Activated T-helper 17 cell treated with anti-CD3 and anti-CD28 coated beads, Interleukin-2, amount 50 U/mL, for 72 hours (primary cell): Measurements from ENCODE around the gene MAP7D3. TPM values are rescaled to one million over a fixed set of nuclear protein-coding genes. Genes with fewer than 3 reads are reported as not detected.

ENCODE experiments used
- ATAC-seq: fragments of 150-1000 bp; cut with Tn5 transposase; replicated peaks from 2 replicates; pipeline ENCODE4 v1.10.0; 2021; ENCODE audit warnings: mild to moderate bottlenecking, moderate library complexity
- H3K27ac Mint-ChIP-seq: one replicate; pipeline ENCODE4 v1.8.0; 2022; ENCODE audit warnings: mixed read lengths
- H3K27me3 Mint-ChIP-seq: one replicate; pipeline ENCODE4 v1.8.0; 2022; ENCODE audit warnings: mixed read lengths
- H3K36me3 Mint-ChIP-seq: one replicate; pipeline ENCODE4 v1.8.0; 2022; ENCODE audit warnings: low read depth, mild to moderate bottlenecking, mixed read lengths
- H3K4me1 Mint-ChIP-seq: one replicate; pipeline ENCODE4 v1.8.0; 2022; ENCODE audit warnings: mixed read lengths
- H3K4me3 Mint-ChIP-seq: one replicate; pipeline ENCODE4 v1.8.0; 2022; ENCODE audit warnings: mild to moderate bottlenecking, mixed read lengths
- H3K9me3 Mint-ChIP-seq: one replicate; pipeline ENCODE4 v1.8.0; 2022; ENCODE audit warnings: mixed read lengths
- total RNA-seq, 2 donors: library from RNA; stranded (reverse); gene quantifications; one replicate each; pipeline ENCODE4 v1.2.3, GENCODE V29; 2022

MAP7D3 gene
- total RNA-seq, 2 donors from 2014 or later, result 13.6 to 18.3 TPM

DNA sequence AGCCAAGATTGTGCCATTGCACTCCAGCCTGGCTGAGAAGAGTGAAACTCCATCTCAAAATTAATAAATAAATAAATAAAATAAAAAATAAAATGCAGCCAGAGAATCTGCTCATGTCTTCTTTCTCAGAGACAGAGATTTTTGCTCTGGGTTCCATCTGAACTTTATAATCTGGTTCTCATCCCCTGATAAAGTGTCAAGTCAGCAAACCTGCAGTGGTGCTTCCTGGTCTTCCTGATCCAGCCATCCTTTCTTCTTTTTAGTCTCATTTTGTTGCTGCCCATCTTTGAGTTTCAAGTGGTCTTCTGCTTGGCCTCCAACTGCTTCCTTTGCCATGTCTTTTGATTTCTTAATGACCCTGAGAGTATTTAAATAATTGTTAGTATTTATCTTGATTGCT, 24.1 kb downstream of the MAP7D3 start:
- Mint-ChIP-seq H3K27ac (no peak overlapping the region), H3K9me3 (no peaks in the 10 kb centered on the region), H3K4me3 (no peak overlapping the region), H3K27me3 (no peaks in the 10 kb centered on the region), H3K36me3 (peaks cover 94% of the 10 kb centered on the region), H3K4me1 (peaks cover 11% of the 10 kb centered on the region)
- no peak for ATAC-seq

DNA sequence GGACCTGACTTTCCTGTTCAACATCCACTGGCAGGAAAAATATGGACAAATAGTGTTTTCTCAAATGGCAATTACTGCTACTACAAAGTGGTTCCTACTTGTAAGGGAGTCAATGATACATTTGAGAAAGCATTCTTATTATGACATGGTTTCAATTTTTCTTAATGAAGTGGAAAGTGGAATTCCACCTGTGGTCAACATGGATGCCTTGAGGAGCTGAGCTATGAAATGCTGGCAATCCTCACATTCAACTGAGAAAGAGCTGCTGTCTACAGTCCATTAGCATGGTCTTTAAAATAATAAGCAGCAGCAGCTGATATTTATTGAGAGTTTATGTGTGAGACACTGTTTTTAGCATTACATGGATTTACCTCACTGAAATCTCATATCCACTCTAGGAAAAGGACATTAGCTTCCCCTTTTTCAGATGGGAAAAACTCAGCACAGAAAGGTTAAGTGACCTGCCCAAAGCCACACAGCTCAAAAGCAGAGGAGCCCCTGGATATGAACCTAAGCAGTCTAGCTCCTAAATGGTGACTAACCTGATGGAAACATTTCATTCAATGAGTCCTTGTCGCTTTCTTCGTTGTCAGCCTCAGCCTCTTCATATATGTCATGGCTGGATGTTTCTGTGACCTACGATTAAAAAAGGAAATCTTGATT, 29.2 kb downstream of the MAP7D3 start:
- no peak for ATAC-seq
- no peak overlapping the region for H3K27ac Mint-ChIP-seq
- H3K4me1 Mint-ChIP-seq, result no peaks in the 10 kb centered on the region
- no peaks in the 10 kb centered on the region for H3K9me3 Mint-ChIP-seq
- H3K36me3 Mint-ChIP-seq, result peaks cover 92% of the 10 kb centered on the region
- H3K4me3 Mint-ChIP-seq, result no peak overlapping the region
- no peaks in the 10 kb centered on the region for H3K27me3 Mint-ChIP-seq

DNA sequence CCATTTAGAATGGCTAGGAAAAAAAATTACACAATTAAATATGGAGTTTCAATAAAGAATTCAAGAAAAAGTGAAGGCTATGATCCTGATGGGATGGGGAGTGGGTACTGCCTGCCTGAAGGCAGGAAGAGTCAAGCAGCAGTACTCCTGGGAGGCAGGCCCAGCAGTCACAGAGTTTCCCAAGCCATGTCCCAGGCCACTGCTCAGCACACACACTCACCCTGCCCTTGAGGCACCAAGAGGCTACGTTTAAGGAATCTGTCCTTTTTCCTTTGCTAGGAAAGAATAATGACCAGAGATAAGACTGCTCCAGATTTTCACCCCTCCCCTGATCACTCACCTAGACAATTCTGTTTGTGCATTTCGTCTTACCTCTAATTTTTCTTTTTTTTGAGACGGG, 30.2 kb downstream of the MAP7D3 start:
- H3K4me1 Mint-ChIP-seq, result no peaks in the 10 kb centered on the region
- no peak for ATAC-seq
- H3K36me3 Mint-ChIP-seq, result peaks cover 84% of the 10 kb centered on the region
- no peak overlapping the region for H3K4me3 Mint-ChIP-seq
- H3K9me3 Mint-ChIP-seq, result no peaks in the 10 kb centered on the region
- no peak overlapping the region for H3K27ac Mint-ChIP-seq
- H3K27me3 Mint-ChIP-seq, result no peaks in the 10 kb centered on the region

DNA sequence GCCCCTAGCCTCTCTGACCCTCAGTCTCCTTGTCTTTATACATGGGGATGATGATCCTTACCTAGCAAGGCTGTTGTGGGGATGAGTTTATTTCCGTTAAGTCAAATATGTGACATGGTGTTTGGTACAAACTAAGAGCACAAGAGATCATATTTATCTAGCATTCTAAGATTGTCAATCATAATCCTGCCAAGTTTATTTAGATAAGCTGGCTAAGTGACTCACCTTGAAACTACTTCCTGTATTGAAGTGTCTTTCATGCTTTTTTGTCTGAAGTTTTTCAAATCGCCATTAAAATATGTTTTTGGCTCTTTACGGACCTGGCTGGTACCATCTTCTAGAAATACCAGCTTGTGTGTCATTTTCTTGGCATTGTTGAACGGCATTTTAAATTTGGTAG, 30.7 kb downstream of the MAP7D3 start:
- peaks cover 83% of the 10 kb centered on the region for H3K36me3 Mint-ChIP-seq
- no peaks in the 10 kb centered on the region for H3K27me3 Mint-ChIP-seq
- H3K9me3 Mint-ChIP-seq, result no peaks in the 10 kb centered on the region
- no peak overlapping the region for H3K27ac Mint-ChIP-seq
- ATAC-seq, result no peak
- H3K4me1 Mint-ChIP-seq, result no peaks in the 10 kb centered on the region
- no peak overlapping the region for H3K4me3 Mint-ChIP-seq

DNA sequence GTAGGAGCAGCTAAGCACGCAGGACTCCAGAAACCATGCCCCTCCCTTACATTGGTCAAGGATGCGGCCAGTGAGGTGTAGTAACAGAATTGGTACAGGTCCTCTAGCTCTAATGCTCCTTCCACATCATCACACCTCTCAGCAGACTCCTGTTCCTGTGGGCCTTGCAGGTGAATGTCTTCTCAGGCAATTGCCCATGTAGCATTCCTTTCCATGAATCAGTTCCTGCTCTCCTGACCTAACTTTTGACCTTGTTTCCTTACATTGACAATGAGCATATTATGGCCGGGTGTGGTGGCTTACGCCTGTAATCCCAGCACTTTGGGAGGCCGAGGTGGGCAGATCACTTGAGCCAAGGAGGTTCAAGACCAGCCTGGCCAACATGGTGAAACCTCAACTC, 31.3 kb downstream of the MAP7D3 start:
- Mint-ChIP-seq H3K36me3 (peaks cover 82% of the 10 kb centered on the region), H3K27ac (no peak overlapping the region), H3K27me3 (no peaks in the 10 kb centered on the region), H3K4me1 (no peaks in the 10 kb centered on the region), H3K4me3 (no peak overlapping the region), H3K9me3 (no peaks in the 10 kb centered on the region)
- no peak for ATAC-seq

DNA sequence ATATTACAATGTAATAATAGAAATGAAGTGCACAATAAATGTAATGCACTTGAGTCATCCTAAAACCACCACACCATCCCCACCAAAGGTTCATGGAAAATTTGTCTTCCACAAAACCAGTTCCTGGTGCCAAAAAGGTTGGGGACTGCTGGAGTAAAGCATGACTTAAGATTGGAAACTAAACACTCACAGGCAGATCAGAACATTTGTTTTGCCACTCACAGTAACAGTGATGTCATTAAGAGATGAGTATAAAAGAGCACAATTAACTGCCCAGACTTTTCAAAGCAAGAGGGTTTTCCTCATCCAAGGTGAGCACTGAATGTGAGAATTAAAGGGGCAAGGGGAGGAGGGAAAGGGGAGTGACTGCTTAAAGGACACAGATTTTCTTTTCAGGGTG, 35.6 kb downstream of the MAP7D3 start:
- peaks cover 42% of the 10 kb centered on the region for H3K36me3 Mint-ChIP-seq
- no peaks in the 10 kb centered on the region for H3K4me1 Mint-ChIP-seq
- H3K9me3 Mint-ChIP-seq, result no peaks in the 10 kb centered on the region
- no peak overlapping the region for H3K27ac Mint-ChIP-seq
- H3K4me3 Mint-ChIP-seq, result no peak overlapping the region
- no peaks in the 10 kb centered on the region for H3K27me3 Mint-ChIP-seq
- ATAC-seq, result no peak

DNA sequence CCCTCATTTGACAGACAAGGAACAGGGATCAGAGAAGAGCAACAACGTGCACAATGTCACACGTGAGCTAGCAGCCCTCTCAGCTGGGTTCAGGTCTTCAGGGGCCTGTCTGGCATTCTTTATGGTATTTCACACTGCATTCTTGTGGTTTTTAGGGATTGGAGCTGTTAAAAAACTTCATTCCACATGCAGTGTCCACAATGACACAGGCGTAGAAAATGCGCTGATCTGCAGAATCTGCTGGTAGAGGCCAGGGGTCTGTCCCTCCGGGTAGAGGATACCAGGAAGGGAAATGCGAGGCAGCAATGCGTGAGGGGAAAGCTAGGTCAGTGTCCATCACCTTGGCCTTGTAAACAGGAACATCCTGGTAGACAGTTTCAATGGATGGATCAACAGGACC, 36.6 kb downstream of the MAP7D3 start:
- peaks cover 45% of the 10 kb centered on the region for H3K36me3 Mint-ChIP-seq
- H3K4me3 Mint-ChIP-seq, result no peak overlapping the region
- H3K9me3 Mint-ChIP-seq, result no peaks in the 10 kb centered on the region
- no peaks in the 10 kb centered on the region for H3K27me3 Mint-ChIP-seq
- no peaks in the 10 kb centered on the region for H3K4me1 Mint-ChIP-seq
- ATAC-seq, result no peak
- H3K27ac Mint-ChIP-seq, result no peak overlapping the region

DNA sequence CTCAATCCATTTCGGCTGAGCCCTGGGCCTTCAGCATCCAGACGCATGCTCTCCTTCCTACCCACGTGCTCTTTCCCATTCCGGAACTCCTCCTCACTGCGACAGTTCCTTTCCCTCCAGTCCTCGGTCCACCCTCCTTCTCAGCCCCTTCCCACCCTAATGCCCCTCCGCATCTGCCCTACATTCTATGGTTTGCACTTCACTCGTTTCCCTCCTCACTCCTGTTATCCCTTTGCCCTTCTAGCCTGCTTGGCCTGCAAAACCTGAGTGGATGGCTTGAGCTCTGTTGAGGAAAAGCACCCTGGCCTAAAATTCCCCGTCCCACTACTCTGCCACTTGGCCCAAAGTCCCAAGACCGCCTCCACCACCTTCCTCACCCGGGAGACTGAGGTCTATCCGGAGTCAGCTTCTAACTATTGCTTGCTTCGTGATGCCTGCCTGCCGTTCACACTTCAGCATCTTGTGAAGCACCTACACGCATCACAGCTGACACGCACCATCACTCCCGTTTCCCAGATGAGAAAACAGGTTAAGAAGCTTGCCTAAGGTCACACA, 38.6 kb downstream of the MAP7D3 start:
- Mint-ChIP-seq H3K27me3 (no peaks in the 10 kb centered on the region), H3K9me3 (no peaks in the 10 kb centered on the region), H3K36me3 (peaks cover 31% of the 10 kb centered on the region), H3K27ac (no peak overlapping the region), H3K4me1 (no peaks in the 10 kb centered on the region), H3K4me3 (no peak overlapping the region)
- ATAC-seq, result no peak

DNA sequence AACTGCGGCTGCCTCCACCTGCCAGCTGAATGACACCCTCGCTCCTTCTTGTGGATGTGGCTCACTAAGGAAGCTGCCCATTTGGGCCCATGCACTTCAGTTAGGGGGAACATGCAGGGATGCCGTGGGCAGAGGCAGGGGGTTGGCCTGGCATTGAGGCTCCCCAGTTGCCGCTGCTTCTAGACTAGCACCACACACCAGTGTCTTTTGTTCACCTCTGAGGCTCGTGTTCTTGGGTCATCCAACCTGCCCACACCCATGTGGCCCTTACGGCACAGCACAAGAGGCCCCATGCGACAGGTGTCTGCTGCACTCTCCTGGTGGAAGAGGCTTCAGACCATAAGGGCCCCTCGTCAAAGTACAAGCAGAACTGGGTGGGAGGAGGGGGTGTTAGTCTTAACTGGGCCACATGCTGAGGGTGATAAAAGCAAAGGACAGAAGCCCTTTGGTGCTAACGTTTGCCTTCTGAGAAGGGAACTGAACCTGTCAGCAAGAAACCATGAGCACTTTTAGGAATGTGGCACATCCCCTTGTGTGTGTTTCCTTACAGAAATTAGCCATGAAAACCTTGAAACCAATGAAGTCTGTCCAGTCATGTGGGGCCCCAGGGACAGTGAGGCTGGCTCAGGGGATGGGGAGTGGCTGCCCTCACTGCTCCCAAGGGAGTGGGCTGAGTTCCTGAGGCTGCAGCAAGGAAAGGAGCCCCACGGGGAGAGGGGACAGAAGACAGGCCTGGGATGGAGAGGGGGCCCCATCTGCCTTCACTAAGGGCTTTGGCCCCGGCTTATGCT, 39.2 kb downstream of the MAP7D3 start:
- H3K4me3 Mint-ChIP-seq, result no peak overlapping the region
- H3K36me3 Mint-ChIP-seq, result peaks cover 25% of the 10 kb centered on the region

DNA sequence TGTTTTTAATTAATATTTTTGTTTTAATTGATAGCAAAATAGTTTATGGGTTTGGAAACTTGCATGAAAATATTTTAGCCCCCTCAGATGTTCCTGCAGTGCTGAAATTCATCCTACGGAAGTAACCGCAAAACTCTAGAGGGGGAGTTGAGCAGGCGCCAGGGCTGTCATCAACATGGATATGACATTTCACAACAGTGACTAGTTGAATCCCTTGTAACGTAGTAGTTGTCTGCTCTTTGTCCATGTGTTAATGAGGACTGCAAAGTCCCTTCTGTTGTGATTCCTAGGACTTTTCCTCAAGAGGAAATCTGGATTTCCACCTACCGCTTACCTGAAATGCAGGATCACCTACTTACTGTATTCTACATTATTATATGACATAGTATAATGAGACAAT, 40.4 kb downstream of the MAP7D3 start:
- Mint-ChIP-seq H3K36me3 (peaks cover 22% of the 10 kb centered on the region), H3K9me3 (no peaks in the 10 kb centered on the region), H3K27ac (no peak overlapping the region), H3K4me1 (no peaks in the 10 kb centered on the region), H3K4me3 (no peak overlapping the region), H3K27me3 (no peaks in the 10 kb centered on the region)
- ATAC-seq, result no peak

More for the DNA sequence above, 39.2 kb downstream of the MAP7D3 start:
- H3K27me3 Mint-ChIP-seq, result no peaks in the 10 kb centered on the region
- no peaks in the 10 kb centered on the region for H3K4me1 Mint-ChIP-seq
- ATAC-seq, result no peak
- H3K27ac Mint-ChIP-seq, result no peak overlapping the region
- H3K9me3 Mint-ChIP-seq, result no peaks in the 10 kb centered on the region

DNA sequence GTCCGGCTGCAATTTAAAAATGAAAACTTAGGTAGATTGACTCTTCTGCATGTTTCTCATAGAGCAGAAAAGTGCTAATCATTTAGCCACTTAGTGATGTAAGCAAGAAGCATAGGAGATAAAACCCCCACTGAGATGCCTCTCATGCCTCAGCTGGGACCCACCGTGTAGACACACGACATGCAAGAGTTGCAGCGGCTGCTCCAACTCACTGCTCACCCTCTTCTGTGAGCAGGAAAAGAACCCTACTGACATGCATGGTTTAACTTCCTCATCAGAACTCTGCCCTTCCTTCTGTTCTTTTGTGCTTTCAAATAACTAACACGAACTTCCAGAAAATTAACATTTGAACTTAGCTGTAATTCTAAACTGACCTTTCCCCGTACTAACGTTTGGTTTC, 41.0 kb downstream of the MAP7D3 start:
- H3K27me3 Mint-ChIP-seq, result no peaks in the 10 kb centered on the region
- H3K9me3 Mint-ChIP-seq, result no peaks in the 10 kb centered on the region
- H3K4me1 Mint-ChIP-seq, result no peaks in the 10 kb centered on the region
- H3K36me3 Mint-ChIP-seq, result peaks cover 16% of the 10 kb centered on the region
- ATAC-seq, result no peak
- H3K27ac Mint-ChIP-seq, result no peak overlapping the region
- H3K4me3 Mint-ChIP-seq, result no peak overlapping the region

DNA sequence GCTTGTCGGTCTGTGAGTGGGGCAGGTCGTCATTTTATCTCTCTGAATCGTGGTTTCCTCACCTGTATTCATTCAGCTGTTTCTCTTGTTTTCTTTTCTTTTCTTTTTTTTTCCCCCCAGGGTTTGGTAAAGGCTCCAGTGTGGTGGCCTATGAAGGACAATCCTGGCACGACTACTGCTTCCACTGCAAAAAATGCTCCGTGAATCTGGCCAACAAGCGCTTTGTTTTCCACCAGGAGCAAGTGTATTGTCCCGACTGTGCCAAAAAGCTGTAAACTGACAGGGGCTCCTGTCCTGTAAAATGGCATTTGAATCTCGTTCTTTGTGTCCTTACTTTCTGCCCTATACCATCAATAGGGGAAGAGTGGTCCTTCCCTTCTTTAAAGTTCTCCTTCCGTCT, 41.4 kb downstream of the MAP7D3 start:
- Mint-ChIP-seq H3K27me3 (no peaks in the 10 kb centered on the region), H3K27ac (no peak overlapping the region), H3K4me1 (peaks cover 4% of the 10 kb centered on the region), H3K9me3 (no peaks in the 10 kb centered on the region), H3K4me3 (no peak overlapping the region), H3K36me3 (peaks cover 14% of the 10 kb centered on the region)
- ATAC-seq, result no peak

DNA sequence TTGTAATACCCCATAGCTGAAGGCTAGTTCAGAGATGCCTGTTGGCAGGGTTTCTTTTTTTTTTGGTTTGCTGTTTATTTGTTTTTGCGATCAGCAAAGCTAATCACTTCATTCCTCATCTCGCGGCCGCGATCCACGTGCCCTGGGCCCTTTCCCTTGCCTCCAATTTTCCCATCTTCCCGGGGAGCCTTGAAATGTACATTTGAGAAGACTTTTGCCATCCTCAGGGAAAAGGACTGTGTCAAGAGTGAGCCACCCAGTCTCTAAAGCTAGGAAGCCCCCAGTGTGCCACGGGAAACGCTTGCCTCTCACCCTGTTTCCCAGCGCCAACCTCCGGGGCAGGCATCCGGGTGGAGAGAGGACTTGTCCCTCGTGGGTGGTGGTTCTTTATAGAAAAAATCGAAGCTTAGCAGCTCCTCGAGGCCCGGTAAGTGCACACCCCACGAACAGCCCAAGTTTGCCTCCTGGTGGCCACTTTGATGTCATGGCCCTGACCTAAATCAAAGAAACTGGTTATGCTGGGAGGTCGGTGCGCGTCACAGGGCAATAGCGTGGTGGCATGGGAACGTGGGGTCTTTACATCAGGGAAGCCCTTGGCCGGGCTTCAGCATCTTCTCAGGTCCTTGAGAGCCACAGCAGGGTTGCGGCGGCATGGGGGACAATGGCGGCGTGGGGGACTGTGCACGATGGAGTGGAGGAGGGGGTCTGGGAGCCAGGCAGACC, 42.0 kb downstream of the MAP7D3 start:
- Mint-ChIP-seq H3K27me3 (no peaks in the 10 kb centered on the region), H3K4me3 (no peak overlapping the region), H3K36me3 (peaks cover 14% of the 10 kb centered on the region), H3K9me3 (no peaks in the 10 kb centered on the region), H3K4me1 (peaks cover 6% of the 10 kb centered on the region), H3K27ac (no peak overlapping the region)
- ATAC-seq, result no peak

DNA sequence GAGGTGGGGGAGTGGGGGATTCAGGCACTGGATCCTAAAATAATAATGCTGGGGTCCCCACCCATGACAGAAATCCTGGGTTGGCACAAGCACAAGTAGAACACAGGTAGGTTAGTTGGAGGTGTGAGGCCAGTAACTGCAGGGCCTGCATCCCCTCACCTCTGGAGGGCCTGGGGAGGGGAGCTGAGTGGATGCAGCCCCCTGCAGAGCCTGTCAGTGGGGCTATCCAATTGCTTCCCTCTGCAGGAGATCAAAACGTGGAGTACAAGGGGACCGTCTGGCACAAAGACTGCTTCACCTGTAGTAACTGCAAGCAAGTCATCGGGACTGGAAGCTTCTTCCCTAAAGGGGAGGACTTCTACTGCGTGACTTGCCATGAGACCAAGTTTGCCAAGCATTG, 43.7 kb downstream of the MAP7D3 start:
- peaks cover 6% of the 10 kb centered on the region for H3K4me1 Mint-ChIP-seq
- H3K36me3 Mint-ChIP-seq, result peaks cover 14% of the 10 kb centered on the region
- ATAC-seq, result no peak
- no peak overlapping the region for H3K27ac Mint-ChIP-seq
- no peaks in the 10 kb centered on the region for H3K27me3 Mint-ChIP-seq
- no peaks in the 10 kb centered on the region for H3K9me3 Mint-ChIP-seq
- H3K4me3 Mint-ChIP-seq, result no peak overlapping the region

DNA sequence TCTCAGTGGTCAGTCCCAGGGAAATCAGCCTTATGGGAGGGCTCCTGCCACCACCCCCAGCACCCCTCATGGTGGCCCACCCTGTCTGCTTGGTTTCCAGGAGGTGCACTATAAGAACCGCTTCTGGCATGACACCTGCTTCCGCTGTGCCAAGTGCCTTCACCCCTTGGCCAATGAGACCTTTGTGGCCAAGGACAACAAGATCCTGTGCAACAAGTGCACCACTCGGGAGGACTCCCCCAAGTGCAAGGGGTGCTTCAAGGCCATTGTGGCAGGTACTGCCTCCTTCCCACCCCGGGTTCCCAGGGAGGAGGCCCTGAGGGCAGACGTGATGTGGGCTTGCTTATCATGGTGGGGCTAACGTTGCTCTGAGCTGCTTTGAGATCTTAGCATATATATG, 44.3 kb downstream of the MAP7D3 start:
- Mint-ChIP-seq H3K4me3 (no peak overlapping the region), H3K36me3 (peaks cover 14% of the 10 kb centered on the region), H3K27ac (no peak overlapping the region), H3K27me3 (no peaks in the 10 kb centered on the region), H3K9me3 (no peaks in the 10 kb centered on the region), H3K4me1 (peaks cover 6% of the 10 kb centered on the region)
- ATAC-seq, result no peak
